HepG2 (cell line): ENCODE data around the gene MIEF1. TPM values are rescaled to one million over a fixed set of nuclear protein-coding genes. Genes with fewer than 3 reads are reported as not detected.

ENCODE experiments used
- ELF1 ChIP-seq: sonication (generic); formaldehyde crosslinking; IDR thresholded peaks from 2 replicates; pipeline ENCODE4 v1.4.0; 2020; ENCODE audit warnings: missing genetic modification reagents
- FOXP1 ChIP-seq, 2 experiments: fragments of 450-650 bp in 1 of 2; IDR thresholded peaks; 2 replicates each; pipeline ENCODE4 v1.6.1; 2017 to 2018; ENCODE audit warnings: antibody characterized with exemption in 1 of 2
- GTF3A ChIP-seq: sonication (generic); formaldehyde crosslinking; conservative IDR thresholded peaks from 2 replicates; pipeline ENCODE4 v1.4.0; 2020; ENCODE audit warnings: mild to moderate bottlenecking, missing genetic modification reagents
- HDAC1 ChIP-seq: sonication (generic); formaldehyde crosslinking; IDR thresholded peaks from 2 replicates; pipeline ENCODE4 v1.5.1; 2020; ENCODE audit warnings: mild to moderate bottlenecking, missing genetic modification reagents
- IRF2 ChIP-seq: IDR thresholded peaks from 2 replicates; pipeline ENCODE4 v1.6.1; 2018; ENCODE audit warnings: missing genetic modification reagents, missing compliant biosample characterization
- JUNB ChIP-seq: sonication (generic); formaldehyde crosslinking; IDR thresholded peaks from 2 replicates; pipeline ENCODE4 v1.8.0; 2022; ENCODE audit warnings: missing genetic modification reagents, mild to moderate bottlenecking, borderline replicate concordance
- KDM1A ChIP-seq: IDR thresholded peaks from 2 replicates; pipeline ENCODE4 v1.6.1; 2016; ENCODE audit warnings: missing compliant biosample characterization
- KDM2A ChIP-seq: sonication (generic); formaldehyde crosslinking; IDR thresholded peaks from 2 replicates; pipeline ENCODE4 v1.4.0; 2020; ENCODE audit warnings: low read depth, missing genetic modification reagents, borderline replicate concordance
- KDM3A ChIP-seq: IDR thresholded peaks from 2 replicates; pipeline ENCODE4 v1.6.1; 2018; ENCODE audit warnings: low read depth, missing compliant biosample characterization
- MXD4 ChIP-seq: IDR thresholded peaks from 2 replicates; pipeline ENCODE4 v1.6.1; 2016; ENCODE audit warnings: mild to moderate bottlenecking, missing biosample characterization, missing genetic modification reagents
- PATZ1 ChIP-seq: sonication (generic); formaldehyde crosslinking; IDR thresholded peaks from 2 replicates; pipeline ENCODE4 v1.4.0; 2020; ENCODE audit warnings: missing genetic modification reagents
- PHF20 ChIP-seq: sonication (generic); formaldehyde crosslinking; IDR thresholded peaks from 2 replicates; pipeline ENCODE4 v1.5.0; 2020; ENCODE audit warnings: mild to moderate bottlenecking, missing genetic modification reagents
- TSC22D2 ChIP-seq: sonication (generic); formaldehyde crosslinking; IDR thresholded peaks from 2 replicates; pipeline ENCODE4 v1.5.1; 2020; ENCODE audit warnings: missing genetic modification reagents, mild to moderate bottlenecking, borderline replicate concordance
- ZBTB7A ChIP-seq: sonication (generic); formaldehyde crosslinking; IDR thresholded peaks from 2 replicates; pipeline ENCODE4 v1.8.0; 2022; ENCODE audit warnings: mild to moderate bottlenecking, missing genetic modification reagents
- ZKSCAN1 ChIP-seq: fragments of 150-350 bp; IDR thresholded peaks from 2 replicates; pipeline ENCODE4 v1.6.1; 2014; ENCODE audit warnings: low read length
- ZNF607 ChIP-seq: sonication (generic); formaldehyde crosslinking; IDR thresholded peaks from 2 replicates; pipeline ENCODE4 v1.5.1; 2020; ENCODE audit warnings: missing genetic modification reagents, mild to moderate bottlenecking, borderline replicate concordance
- ZNF749 ChIP-seq: sonication (generic); formaldehyde crosslinking; IDR thresholded peaks from 2 replicates; pipeline ENCODE4 v1.8.0; 2022; ENCODE audit warnings: mild to moderate bottlenecking, missing genetic modification reagents, moderate library complexity, borderline replicate concordance
- ZNF776 ChIP-seq: sonication (generic); formaldehyde crosslinking; IDR thresholded peaks from 2 replicates; pipeline ENCODE4 v1.4.0; 2020; ENCODE audit warnings: mild to moderate bottlenecking, missing genetic modification reagents
- polyA plus RNA-seq, 8 experiments: library from polyadenylated mRNA; depleted of rRNA in 3 of 8; stranded (reverse) in 7 of 8; unstranded in 1 of 8; fragments of >200 nt; fragmentation: Illumina TruSeq in 4 of 8; extraction: Trizol in 4 of 8; gene quantifications; 2 replicates each; pipeline versions ENCODE4 v1.2.1 to v1.2.3, GENCODE V29; 2011 to 2016; ENCODE audit warnings: low read depth in 4 of 8, missing spikeins in 1 of 8, mixed read lengths in 1 of 8; ENCODE audit not compliant: insufficient read depth in 1 of 8
- total RNA-seq, 5 experiments: library from RNA; depleted of rRNA; stranded (reverse); fragments of >200 nt; fragmentation: Illumina TruSeq; extraction: Trizol; gene quantifications; 2 replicates each; pipeline ENCODE4 v1.2.3, GENCODE V29; 2016; ENCODE audit warnings: low read depth in 1 of 5
- TF ChIP-seq, protein P1 (sequence below): sonication (generic); formaldehyde crosslinking; IDR thresholded peaks from 2 replicates; pipeline ENCODE4 v1.5.0; 2020; ENCODE audit warnings: mild to moderate bottlenecking, missing genetic modification reagents
- TF ChIP-seq, protein P2 (sequence below): sonication (generic); formaldehyde crosslinking; IDR thresholded peaks from 2 replicates; pipeline ENCODE4 v1.8.1; 2022; ENCODE audit warnings: low read depth, mild to moderate bottlenecking, missing genetic modification reagents
- TF ChIP-seq, protein P3 (sequence below): sonication (generic); formaldehyde crosslinking; IDR thresholded peaks from 2 replicates; pipeline ENCODE4 v1.9.0; 2022; ENCODE audit warnings: missing genetic modification reagents, mild to moderate bottlenecking, borderline replicate concordance

MIEF1 gene
- total and polyA plus RNA-seq, 2 of the 13 experiments (the other 11 are each of a cell fraction or from before 2014, with no cell fraction given), result 21.7 to 34.8 TPM

DNA sequence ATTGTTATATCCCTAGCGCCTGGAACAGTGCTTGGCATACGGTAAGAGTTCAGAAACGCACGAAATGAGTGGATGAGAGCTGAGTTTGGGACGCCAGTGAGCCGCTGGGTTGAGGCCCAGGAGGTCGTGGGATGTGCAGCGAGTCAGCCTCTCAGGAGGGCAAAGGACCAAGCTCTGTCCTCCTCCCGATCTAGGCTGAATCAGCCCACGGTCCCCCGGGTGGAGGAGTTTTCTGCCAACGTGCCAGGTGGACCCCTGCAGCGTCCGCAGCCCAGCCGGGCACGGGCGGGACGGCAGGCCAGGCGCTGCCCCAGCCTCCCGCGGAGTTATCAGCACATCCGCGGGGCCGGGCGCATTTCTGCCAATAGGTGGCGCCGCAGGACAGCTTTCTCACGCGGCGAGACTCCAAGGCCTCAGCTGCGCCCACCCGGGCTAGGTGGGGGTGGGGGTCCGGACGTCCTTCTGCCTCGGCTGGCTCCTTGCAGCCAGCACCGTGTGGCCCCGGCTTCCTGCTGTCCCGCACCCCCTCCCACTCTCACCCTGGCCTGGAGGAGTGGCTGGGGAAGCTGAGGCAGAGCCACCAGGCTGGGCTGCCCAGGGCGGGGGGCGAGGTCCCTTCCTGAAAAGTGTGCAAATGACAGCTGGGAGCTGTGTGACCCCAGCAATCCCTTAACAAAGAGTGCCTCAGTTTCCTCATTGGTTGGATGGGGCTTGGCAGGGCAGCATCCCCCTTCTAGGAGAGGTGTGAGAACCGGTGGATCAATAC, 32.7 kb downstream of the MIEF1 start (continued):
- TF ChIP-seq, protein P1, sequence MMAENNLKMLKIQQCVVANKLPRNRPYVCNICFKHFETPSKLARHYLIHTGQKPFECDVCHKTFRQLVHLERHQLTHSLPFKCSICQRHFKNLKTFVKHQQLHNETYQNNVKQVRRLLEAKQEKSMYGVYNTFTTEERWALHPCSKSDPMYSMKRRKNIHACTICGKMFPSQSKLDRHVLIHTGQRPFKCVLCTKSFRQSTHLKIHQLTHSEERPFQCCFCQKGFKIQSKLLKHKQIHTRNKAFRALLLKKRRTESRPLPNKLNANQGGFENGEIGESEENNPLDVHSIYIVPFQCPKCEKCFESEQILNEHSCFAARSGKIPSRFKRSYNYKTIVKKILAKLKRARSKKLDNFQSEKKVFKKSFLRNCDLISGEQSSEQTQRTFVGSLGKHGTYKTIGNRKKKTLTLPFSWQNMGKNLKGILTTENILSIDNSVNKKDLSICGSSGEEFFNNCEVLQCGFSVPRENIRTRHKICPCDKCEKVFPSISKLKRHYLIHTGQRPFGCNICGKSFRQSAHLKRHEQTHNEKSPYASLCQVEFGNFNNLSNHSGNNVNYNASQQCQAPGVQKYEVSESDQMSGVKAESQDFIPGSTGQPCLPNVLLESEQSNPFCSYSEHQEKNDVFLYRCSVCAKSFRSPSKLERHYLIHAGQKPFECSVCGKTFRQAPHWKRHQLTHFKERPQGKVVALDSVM (CRISPR knock-in tag), result peak; percentile 72; the same call in 1 of the 2 replicates
- TF ChIP-seq ELF1 (CRISPR knock-in tag), result peak; percentile 18; the same call in 1 of the 2 replicates
- TF ChIP-seq KDM3A, result peak; percentile 94
- TF ChIP-seq KDM1A, result no peak
- peak; percentile 60 for TF ChIP-seq PATZ1 (CRISPR knock-in tag)
- no peak for TF ChIP-seq ZNF776
- TF ChIP-seq MXD4 (CRISPR knock-in tag), result no peak
- TF ChIP-seq ZNF607, result peak; percentile 54; the same call in 1 of the 2 replicates
- TF ChIP-seq, protein P2, sequence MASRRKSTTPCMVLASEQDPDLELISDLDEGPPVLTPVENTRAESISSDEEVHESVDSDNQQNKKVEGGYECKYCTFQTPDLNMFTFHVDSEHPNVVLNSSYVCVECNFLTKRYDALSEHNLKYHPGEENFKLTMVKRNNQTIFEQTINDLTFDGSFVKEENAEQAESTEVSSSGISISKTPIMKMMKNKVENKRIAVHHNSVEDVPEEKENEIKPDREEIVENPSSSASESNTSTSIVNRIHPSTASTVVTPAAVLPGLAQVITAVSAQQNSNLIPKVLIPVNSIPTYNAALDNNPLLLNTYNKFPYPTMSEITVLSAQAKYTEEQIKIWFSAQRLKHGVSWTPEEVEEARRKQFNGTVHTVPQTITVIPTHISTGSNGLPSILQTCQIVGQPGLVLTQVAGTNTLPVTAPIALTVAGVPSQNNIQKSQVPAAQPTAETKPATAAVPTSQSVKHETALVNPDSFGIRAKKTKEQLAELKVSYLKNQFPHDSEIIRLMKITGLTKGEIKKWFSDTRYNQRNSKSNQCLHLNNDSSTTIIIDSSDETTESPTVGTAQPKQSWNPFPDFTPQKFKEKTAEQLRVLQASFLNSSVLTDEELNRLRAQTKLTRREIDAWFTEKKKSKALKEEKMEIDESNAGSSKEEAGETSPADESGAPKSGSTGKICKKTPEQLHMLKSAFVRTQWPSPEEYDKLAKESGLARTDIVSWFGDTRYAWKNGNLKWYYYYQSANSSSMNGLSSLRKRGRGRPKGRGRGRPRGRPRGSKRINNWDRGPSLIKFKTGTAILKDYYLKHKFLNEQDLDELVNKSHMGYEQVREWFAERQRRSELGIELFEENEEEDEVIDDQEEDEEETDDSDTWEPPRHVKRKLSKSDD (CRISPR knock-in tag), result no peak
- peak; percentile 89 for TF ChIP-seq ZBTB7A (CRISPR knock-in tag)
- TF ChIP-seq IRF2 (CRISPR knock-in tag), result peak; percentile 61; the same call in 1 of the 2 replicates
- TF ChIP-seq PHF20, result 0 out of 2 replicates have a peak, but pooled peaks have one; percentile 28
- no peak for TF ChIP-seq JUNB (CRISPR knock-in tag)
- no peak for TF ChIP-seq ZNF749 (CRISPR knock-in tag)
- TF ChIP-seq GTF3A, result no peak
- TF ChIP-seq KDM2A (CRISPR knock-in tag), result peak; percentile 85
- no peak for TF ChIP-seq TSC22D2 (CRISPR knock-in tag)
- no peak for TF ChIP-seq FOXP1 (IDR thresholded peaks at IDR 0.05)
- TF ChIP-seq FOXP1 (CRISPR knock-in tag; IDR thresholded peaks at IDR 0.05), result no peak
- peak; percentile 10; the same call in 1 of the 2 replicates for TF ChIP-seq HDAC1 (CRISPR knock-in tag)
- TF ChIP-seq, protein P3, sequence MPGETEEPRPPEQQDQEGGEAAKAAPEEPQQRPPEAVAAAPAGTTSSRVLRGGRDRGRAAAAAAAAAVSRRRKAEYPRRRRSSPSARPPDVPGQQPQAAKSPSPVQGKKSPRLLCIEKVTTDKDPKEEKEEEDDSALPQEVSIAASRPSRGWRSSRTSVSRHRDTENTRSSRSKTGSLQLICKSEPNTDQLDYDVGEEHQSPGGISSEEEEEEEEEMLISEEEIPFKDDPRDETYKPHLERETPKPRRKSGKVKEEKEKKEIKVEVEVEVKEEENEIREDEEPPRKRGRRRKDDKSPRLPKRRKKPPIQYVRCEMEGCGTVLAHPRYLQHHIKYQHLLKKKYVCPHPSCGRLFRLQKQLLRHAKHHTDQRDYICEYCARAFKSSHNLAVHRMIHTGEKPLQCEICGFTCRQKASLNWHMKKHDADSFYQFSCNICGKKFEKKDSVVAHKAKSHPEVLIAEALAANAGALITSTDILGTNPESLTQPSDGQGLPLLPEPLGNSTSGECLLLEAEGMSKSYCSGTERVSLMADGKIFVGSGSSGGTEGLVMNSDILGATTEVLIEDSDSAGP (CRISPR knock-in tag), result peak; percentile 63; the same call in 1 of the 2 replicates
- TF ChIP-seq ZKSCAN1, result no peak
